IPS-18a (cell line): Measurements from ENCODE around the gene NDUFA12.

ENCODE experiments used
- H3K27ac ChIP-seq: one replicate; pipeline ENCODE4 v1.5.1; 2013; ENCODE audit warnings: low read length
- H3K27me3 ChIP-seq: one replicate; pipeline ENCODE4 v1.6.1; 2013; ENCODE audit warnings: mild to moderate bottlenecking, low read length; ENCODE audit not compliant: control insufficient read depth, insufficient read depth
- H3K36me3 ChIP-seq: one replicate; pipeline ENCODE4 v1.6.1; 2013; ENCODE audit warnings: low read depth, low read length; ENCODE audit not compliant: control insufficient read depth
- H3K4me1 ChIP-seq: one replicate; pipeline ENCODE4 v1.6.1; 2013; ENCODE audit warnings: low read depth, low read length; ENCODE audit not compliant: control insufficient read depth
- H3K4me3 ChIP-seq: one replicate; pipeline ENCODE4 v1.5.1; 2013; ENCODE audit warnings: low read length
- H3K9ac ChIP-seq: one replicate; pipeline ENCODE4 v1.6.1; 2013; ENCODE audit warnings: mild to moderate bottlenecking, low read length, moderate library complexity
- H3K9me3 ChIP-seq: one replicate; pipeline ENCODE4 v1.6.1; 2013; ENCODE audit warnings: low read depth, low read length; ENCODE audit not compliant: control insufficient read depth

The NDUFA12 gene

DNA sequence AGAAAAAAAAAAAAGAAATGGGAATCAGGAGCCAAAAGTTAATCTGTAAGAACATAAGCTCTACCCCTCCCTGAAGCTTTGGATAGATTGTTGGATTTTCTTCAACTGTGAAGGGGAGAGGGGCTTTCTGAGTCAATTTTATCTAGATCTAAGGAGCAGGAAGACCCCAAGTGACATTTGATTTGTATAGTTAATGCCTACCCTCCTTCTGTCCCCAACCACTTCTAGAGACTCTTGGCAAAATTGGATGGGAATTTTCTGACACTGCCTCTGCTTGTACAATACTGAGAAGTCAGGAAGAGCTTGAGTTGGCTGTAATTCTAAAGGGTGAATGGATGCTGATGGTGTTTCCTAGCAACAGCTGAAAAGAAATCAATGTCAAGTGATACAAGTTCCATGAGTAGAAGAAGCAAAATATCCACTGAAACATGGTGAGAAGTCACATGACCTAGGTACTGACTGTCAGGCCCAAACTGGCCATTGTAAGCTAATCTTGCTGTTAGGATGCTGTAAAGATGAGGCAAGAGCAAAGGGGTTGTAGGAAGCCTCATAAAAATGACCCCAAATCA, 42.2 kb downstream of the NDUFA12 start:
- Histone ChIP-seq H3K27me3 (no peaks in the 10 kb centered on the region), H3K9me3 (no peaks in the 10 kb centered on the region), H3K4me3 (no peak overlapping the region), H3K4me1 (no peaks in the 10 kb centered on the region), H3K9ac (no peak overlapping the region), H3K27ac (no peak overlapping the region), H3K36me3 (no peaks in the 10 kb centered on the region)

DNA sequence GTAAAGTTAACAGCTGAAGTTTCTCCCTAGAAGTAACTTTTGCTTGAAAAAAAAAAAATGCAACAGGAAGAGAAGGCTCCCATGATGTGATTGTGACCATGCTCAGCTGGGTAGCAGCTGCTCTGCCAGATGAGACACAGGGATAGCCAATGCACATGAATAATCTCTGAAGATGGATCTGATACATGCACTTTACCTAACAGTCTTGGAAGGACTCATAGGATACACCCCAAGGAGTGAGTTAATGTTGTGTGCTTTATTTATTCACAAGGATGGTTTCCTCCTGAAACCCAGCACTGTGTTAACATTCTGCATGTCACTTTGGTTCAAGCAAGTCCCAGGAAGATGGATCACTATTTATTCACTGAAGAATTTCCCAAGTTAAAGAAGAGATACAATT, 46.5 kb downstream of the NDUFA12 start:
- Histone ChIP-seq H3K4me1 (no peaks in the 10 kb centered on the region), H3K4me3 (no peak overlapping the region), H3K36me3 (no peaks in the 10 kb centered on the region), H3K27me3 (no peaks in the 10 kb centered on the region), H3K9me3 (no peaks in the 10 kb centered on the region), H3K9ac (no peak overlapping the region), H3K27ac (no peak overlapping the region)

DNA sequence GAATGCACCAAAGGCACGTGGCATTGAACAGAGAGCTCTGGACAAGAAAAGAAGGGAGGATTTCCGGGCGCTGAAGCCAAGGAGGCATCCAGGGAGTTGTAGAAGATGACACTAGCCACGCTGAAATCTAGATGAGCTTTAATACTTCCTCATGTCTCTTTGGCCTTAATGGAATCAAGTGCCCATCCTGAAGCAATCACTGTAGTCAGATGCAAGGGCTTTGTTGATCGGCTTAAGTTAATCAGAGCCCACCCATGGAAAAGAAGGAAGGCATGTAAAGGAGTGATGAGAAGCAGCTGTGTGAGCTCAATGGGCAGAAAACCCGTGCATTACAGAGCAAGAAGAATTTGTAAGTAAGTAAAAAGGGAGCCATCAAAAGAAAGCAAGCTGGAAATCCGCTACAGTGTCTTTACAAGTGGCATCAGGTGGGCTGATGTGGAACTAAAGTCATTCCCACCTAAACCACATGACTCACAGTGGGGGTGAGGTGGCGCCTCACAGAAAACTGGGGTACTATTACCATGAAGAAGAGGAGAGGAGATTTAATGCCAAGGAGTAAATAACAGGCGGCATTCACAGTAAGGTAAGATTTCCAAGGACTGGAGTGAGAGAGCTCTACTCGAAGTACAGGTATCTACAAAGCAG, 48.4 kb downstream of the NDUFA12 start:
- Histone ChIP-seq H3K9ac (no peak overlapping the region), H3K27me3 (no peaks in the 10 kb centered on the region), H3K9me3 (no peaks in the 10 kb centered on the region), H3K4me1 (no peaks in the 10 kb centered on the region), H3K27ac (no peak overlapping the region), H3K4me3 (no peak overlapping the region), H3K36me3 (no peaks in the 10 kb centered on the region)

DNA sequence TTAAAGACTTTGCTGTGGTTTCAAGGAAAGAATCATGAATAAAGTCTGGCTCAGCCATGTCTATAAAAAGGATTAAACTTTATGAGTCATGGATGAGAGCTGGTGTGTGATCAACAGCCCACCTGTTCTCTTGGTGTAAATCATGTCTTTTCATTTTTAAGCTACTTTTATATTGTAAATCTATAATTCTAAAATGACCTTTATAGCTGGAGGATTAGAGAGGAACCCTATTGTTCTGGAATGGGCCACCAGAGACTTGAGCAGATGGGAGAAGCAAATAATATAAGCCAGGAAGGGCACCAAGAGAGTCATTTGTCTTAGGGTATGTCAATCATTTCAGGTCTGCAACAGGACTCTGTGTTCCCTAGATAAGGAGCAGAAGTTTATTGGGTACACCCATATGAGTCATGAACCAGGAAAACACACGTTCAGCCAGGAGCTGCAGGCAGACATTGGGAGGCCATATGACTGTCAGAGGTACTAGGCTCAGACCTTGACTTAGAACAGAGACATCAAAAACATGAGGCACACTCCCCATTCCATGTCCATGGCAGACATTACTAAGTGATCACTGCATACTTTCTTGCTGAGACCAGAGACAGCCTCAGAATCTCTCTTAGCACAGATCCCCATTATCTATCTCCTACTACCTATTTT, 49.3 kb downstream of the NDUFA12 start:
- H3K9me3 ChIP-seq, result no peaks in the 10 kb centered on the region
- no peaks in the 10 kb centered on the region for H3K36me3 ChIP-seq
- H3K4me1 ChIP-seq, result no peaks in the 10 kb centered on the region
- H3K4me3 ChIP-seq, result no peak overlapping the region
- no peak overlapping the region for H3K9ac ChIP-seq
- H3K27me3 ChIP-seq, result no peaks in the 10 kb centered on the region
- H3K27ac ChIP-seq, result no peak overlapping the region

DNA sequence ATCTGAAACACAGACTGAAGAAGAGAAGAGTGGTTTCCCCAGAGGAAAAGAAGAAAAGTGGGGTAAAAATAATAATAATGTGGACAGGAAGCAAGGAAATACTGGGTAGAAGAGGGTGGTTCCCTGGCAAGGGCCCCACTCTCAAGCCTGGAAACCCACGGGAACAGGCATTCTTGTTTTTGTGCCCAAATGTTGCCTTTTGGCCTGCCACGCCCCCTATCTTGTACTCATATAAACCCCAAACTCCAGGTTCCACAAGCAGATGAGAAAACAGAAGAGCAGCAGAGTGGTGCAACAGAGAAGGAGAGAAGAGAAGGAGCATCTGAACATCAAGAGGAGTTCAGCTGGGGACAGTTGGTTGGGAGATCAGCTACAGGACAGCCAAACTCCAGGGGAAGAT, 51.2 kb downstream of the NDUFA12 start:
- Histone ChIP-seq H3K9me3 (no peaks in the 10 kb centered on the region), H3K36me3 (no peaks in the 10 kb centered on the region), H3K4me3 (no peak overlapping the region), H3K27ac (no peak overlapping the region), H3K27me3 (no peaks in the 10 kb centered on the region), H3K4me1 (no peaks in the 10 kb centered on the region), H3K9ac (no peak overlapping the region)

- Histone ChIP-seq H3K36me3 (no peaks in the 10 kb centered on the region), H3K4me3 (no peak overlapping the region), H3K9me3 (no peaks in the 10 kb centered on the region), H3K27me3 (no peaks in the 10 kb centered on the region), H3K9ac (no peak overlapping the region), H3K4me1 (no peaks in the 10 kb centered on the region), H3K27ac (no peak overlapping the region)
Measured at GRCh38 chr12:94951071-94951934, 52.2 kb downstream of the NDUFA12 start.

GRCh38 chr12:94948232-94948810, 55.2 kb downstream of the NDUFA12 start:
- no peaks in the 10 kb centered on the region for H3K36me3 ChIP-seq
- no peak overlapping the region for H3K4me3 ChIP-seq
- no peaks in the 10 kb centered on the region for H3K4me1 ChIP-seq
- no peak overlapping the region for H3K27ac ChIP-seq
- no peaks in the 10 kb centered on the region for H3K9me3 ChIP-seq
- H3K9ac ChIP-seq, result no peak overlapping the region
- H3K27me3 ChIP-seq, result no peaks in the 10 kb centered on the region

- H3K9me3 ChIP-seq, result no peaks in the 10 kb centered on the region
- H3K9ac ChIP-seq, result no peak overlapping the region
- no peak overlapping the region for H3K27ac ChIP-seq
- no peaks in the 10 kb centered on the region for H3K36me3 ChIP-seq
- no peaks in the 10 kb centered on the region for H3K27me3 ChIP-seq
- H3K4me1 ChIP-seq, result no peaks in the 10 kb centered on the region
- H3K4me3 ChIP-seq, result no peak overlapping the region
Measured at GRCh38 chr12:94942663-94943062, 60.8 kb downstream of the NDUFA12 start.

GRCh38 chr12:94941440-94941862, 62.0 kb downstream of the NDUFA12 start:
- H3K27me3 ChIP-seq, result no peaks in the 10 kb centered on the region
- H3K4me1 ChIP-seq, result no peaks in the 10 kb centered on the region
- H3K36me3 ChIP-seq, result no peaks in the 10 kb centered on the region
- H3K27ac ChIP-seq, result no peak overlapping the region
- no peak overlapping the region for H3K9ac ChIP-seq
- H3K9me3 ChIP-seq, result no peaks in the 10 kb centered on the region
- no peak overlapping the region for H3K4me3 ChIP-seq

DNA sequence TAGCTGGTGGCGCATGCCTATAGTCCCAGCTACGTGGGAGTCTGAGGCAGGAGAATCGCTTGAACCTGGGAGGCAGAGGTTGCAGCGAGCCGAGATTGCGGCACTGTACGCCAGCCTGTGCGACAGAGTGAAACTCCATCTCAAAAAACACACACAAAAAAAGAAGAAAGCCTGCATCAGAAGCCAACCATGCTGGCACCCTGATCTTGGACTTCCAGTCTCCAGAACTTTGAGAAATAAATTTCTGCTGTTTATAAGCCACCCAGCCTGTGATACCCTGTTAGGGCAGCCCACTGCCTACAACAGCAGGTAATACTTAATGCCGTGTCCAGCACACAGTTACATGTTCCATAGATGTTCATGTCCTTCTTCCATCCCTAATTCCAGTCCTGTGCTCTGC, 62.7 kb downstream of the NDUFA12 start:
- Histone ChIP-seq H3K27ac (no peak overlapping the region), H3K27me3 (no peaks in the 10 kb centered on the region), H3K36me3 (no peaks in the 10 kb centered on the region), H3K9me3 (no peaks in the 10 kb centered on the region), H3K4me1 (no peaks in the 10 kb centered on the region), H3K9ac (no peak overlapping the region), H3K4me3 (no peak overlapping the region)

DNA sequence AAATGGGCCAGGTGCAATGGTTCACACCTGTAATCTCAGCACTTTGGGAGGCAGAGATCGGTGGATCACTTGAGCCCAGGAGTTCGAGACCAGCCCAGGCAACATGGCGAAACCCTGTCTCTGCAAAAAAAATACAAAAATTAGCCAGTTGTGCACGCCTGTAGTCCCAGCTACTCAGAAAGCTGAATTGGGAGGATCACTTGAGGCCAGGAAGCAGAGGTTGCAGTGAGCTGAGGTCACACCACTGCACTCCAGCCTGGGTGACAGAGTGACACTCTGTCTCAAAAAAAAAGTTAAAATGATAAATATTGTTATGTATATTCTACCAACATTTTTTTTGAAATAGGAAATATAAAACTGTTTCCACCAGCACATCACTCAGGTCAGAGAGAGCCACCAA, 64.9 kb downstream of the NDUFA12 start:
- no peaks in the 10 kb centered on the region for H3K4me1 ChIP-seq
- no peak overlapping the region for H3K4me3 ChIP-seq
- no peak overlapping the region for H3K9ac ChIP-seq
- H3K27ac ChIP-seq, result no peak overlapping the region
- H3K27me3 ChIP-seq, result no peaks in the 10 kb centered on the region
- H3K36me3 ChIP-seq, result no peaks in the 10 kb centered on the region
- no peaks in the 10 kb centered on the region for H3K9me3 ChIP-seq
